Spleen (tissue), 11 donors: Measurements from ENCODE around the gene BBX. TPM values are rescaled to one million over a fixed set of nuclear protein-coding genes. Genes with fewer than 3 reads are reported as not detected.

Source experiments
- DNase-seq: peaks from one replicate; pipeline ENCODE4 v3.0.0-alpha.2; 2020
- H3K27ac ChIP-seq, 8 donors: fragments of 200-600 bp; sonication (generic) in 7 of 8; 1 replicate in 4 of 8; 2 replicates in 4 of 8; pipeline versions ENCODE4 v1.5.0 to v1.8.0; 2016 to 2021; ENCODE audit warnings: inconsistent platforms in 4 of 8, mild to moderate bottlenecking in 4 of 8, moderate library complexity in 1 of 8
- H3K27me3 ChIP-seq, 7 donors: fragments of 200-600 bp; sonication (generic) in 6 of 7; replicated peaks in 1 of 7; 1 replicate in 4 of 7; 2 replicates in 3 of 7; pipeline versions ENCODE4 v1.5.0 to v1.8.0; 2016 to 2021; ENCODE audit warnings: inconsistent platforms in 3 of 7, mild to moderate bottlenecking in 1 of 7
- H3K36me3 ChIP-seq, 6 donors: fragments of 200-600 bp; sonication (generic) in 5 of 6; 1 replicate in 4 of 6; 2 replicates in 2 of 6; pipeline versions ENCODE4 v1.5.0 to v1.8.0; 2016 to 2021; ENCODE audit warnings: inconsistent platforms in 2 of 6
- H3K4me1 ChIP-seq, 6 donors: fragments of 200-600 bp; sonication (generic) in 5 of 6; 1 replicate in 3 of 6; 2 replicates in 3 of 6; pipeline versions ENCODE4 v1.5.0 to v1.8.0; 2016 to 2021; ENCODE audit warnings: inconsistent platforms in 3 of 6
- H3K4me3 ChIP-seq, 8 donors: fragments of 200-600 bp; sonication (generic) in 7 of 8; 1 replicate in 4 of 8; 2 replicates in 4 of 8; pipeline versions ENCODE4 v1.5.0 to v1.8.0; 2016 to 2021; ENCODE audit warnings: inconsistent platforms in 4 of 8, mild to moderate bottlenecking in 4 of 8, moderate library complexity in 2 of 8
- H3K9me3 ChIP-seq, 8 donors: fragments of 200-600 bp; sonication (generic) in 7 of 8; 1 replicate in 4 of 8; 2 replicates in 4 of 8; pipeline versions ENCODE4 v1.5.0 to v1.8.0; 2016 to 2021; ENCODE audit warnings: inconsistent platforms in 4 of 8
- CTCF ChIP-seq, 11 experiments: fragments of 200-600 bp in 7 of 11; fragments of 450-650 bp in 4 of 11; sonication (generic) in 4 of 11; IDR thresholded peaks in 8 of 11; conservative IDR thresholded peaks in 3 of 11; 1 replicate in 7 of 11; 2 replicates in 4 of 11; pipeline versions ENCODE4 v1.4.0 to v1.8.0; 2016 to 2021; ENCODE audit warnings: antibody characterized with exemption in 11 of 11, inconsistent platforms in 4 of 11, mild to moderate bottlenecking in 1 of 11
- POLR2A ChIP-seq, 3 donors: fragments of 450-650 bp; IDR thresholded peaks; one replicate each; pipeline ENCODE4 v1.5.1; 2017; ENCODE audit warnings: antibody characterized with exemption in 3 of 3, mild to moderate bottlenecking in 1 of 3
- POLR2AphosphoS5 ChIP-seq, 3 donors: sonication (generic); formaldehyde crosslinking; IDR thresholded peaks; one replicate each; pipeline ENCODE4 v1.5.1; 2017; ENCODE audit warnings: antibody characterized with exemption in 3 of 3
- WGBS, 5 donors: extraction: QIAGEN DNeasy Blood & Tissue Kit in 3 of 5; methylation state at CpG; one replicate each; pipeline versions ENCODE4 v1.1.5 to v1.1.7; 2013 to 2018; 5-methylcytosine and 5-hydroxymethylcytosine counted together
- intact Hi-C: fragments of 100-400 bp; cut with DNase I; formaldehyde crosslinking; loops from one replicate; pipeline ENCODE4 v1.15.0; 2023; ENCODE audit warnings: low total_unique reads
- polyA plus RNA-seq, 3 donors: library from polyadenylated mRNA; stranded (reverse); fragments of 200-250 nt; gene quantifications; one replicate each; pipeline ENCODE4 v1.2.1, GENCODE V29; 2013
- total RNA-seq, 7 donors: library from RNA; depleted of rRNA in 3 of 7; stranded (reverse); fragments of >200 nt in 3 of 7; fragmentation: NEBNext Ultra II Directional in 4 of 7; extraction: Animal tissue kit (Norgen Biotek cat#: 25700) in 4 of 7; gene quantifications; one replicate each; pipeline versions ENCODE4 v1.1.0 to v1.2.1, GENCODE V29; 2016 to 2021
- donor health status: healthy with polysubstance abuse.
- donor health status: DM: no; HTN: no; CAD: no; lungs with moderate emphysema.
- donor health status: DM: no; HTN: no; CAD: no.
- donor health status: Bipolar disorder and iron deficiency.
- donor health status: healthy.
- donor health status: DM: no; HTN: no; CAD: no.
- donor health status: DM: yes; HTN: yes; CAD: no.

Gene BBX
- total and polyA plus RNA-seq, 10 donors, result 5.1 to 98.5 (median 74.6) TPM

GRCh38 chr3:107612664-107613084, 89.9 kb downstream of the BBX start:
- DNase-seq, result no peak
- Histone ChIP-seq H3K36me3 (peaks cover 0 to 11% (median 0%) of the 10 kb centered on the region in 6 donors), H3K27me3 (no peaks in the 10 kb centered on the region), H3K9me3 (peaks cover 0 to 47% (median 40%) of the 10 kb centered on the region in 8 donors), H3K27ac (no peak overlapping the region), H3K4me3 (no peak overlapping the region), H3K4me1 (peaks cover 0 to 11% (median 3%) of the 10 kb centered on the region in 6 donors)
- no peak for TF ChIP-seq CTCF (IDR thresholded peaks at IDR 0.05 in 8 of 11, conservative IDR thresholded peaks at IDR 0.05 in 3 of 11)
- TF ChIP-seq POLR2A (IDR thresholded peaks at IDR 0.05), result no peak
- no peak for TF ChIP-seq POLR2AphosphoS5 (IDR thresholded peaks at IDR 0.05)
- intact Hi-C loops, result no loop called here
- WGBS, 5 donors, result 90 to 100% (median 97%) methylated on average over 2 of the region's 2 CpGs

GRCh38 chr3:107619549-107619948, 96.8 kb downstream of the BBX start:
- no peak overlapping the region for H3K4me3 ChIP-seq
- H3K27me3 ChIP-seq, result no peaks in the 10 kb centered on the region
- intact Hi-C loops, result no loop called here
- 79 to 88% (median 81%) methylated on average over 2 of the region's 2 CpGs for WGBS, 5 donors
- no peak for DNase-seq
- peaks cover 0 to 38% (median 13%) of the 10 kb centered on the region in 6 donors for H3K4me1 ChIP-seq
- no peak overlapping the region for H3K27ac ChIP-seq
- H3K9me3 ChIP-seq, result no peaks in the 10 kb centered on the region
- no peak for TF ChIP-seq CTCF (IDR thresholded peaks at IDR 0.05 in 8 of 11, conservative IDR thresholded peaks at IDR 0.05 in 3 of 11)
- H3K36me3 ChIP-seq, result no peaks in the 10 kb centered on the region

- H3K36me3 ChIP-seq, result no peaks in the 10 kb centered on the region
- no peaks in the 10 kb centered on the region for H3K9me3 ChIP-seq
- WGBS, 5 donors, result 65 to 100% (median 79%) methylated on average over 3 of the region's 3 CpGs
- H3K4me3 ChIP-seq, result no peak overlapping the region
- H3K27me3 ChIP-seq, result no peaks in the 10 kb centered on the region
- no peak for DNase-seq
- intact Hi-C loops, result no loop called here
- TF ChIP-seq CTCF (IDR thresholded peaks at IDR 0.05 in 8 of 11, conservative IDR thresholded peaks at IDR 0.05 in 3 of 11) (no peak), POLR2A (IDR thresholded peaks at IDR 0.05) (no peak), POLR2AphosphoS5 (IDR thresholded peaks at IDR 0.05) (no peak)
- H3K4me1 ChIP-seq, result peaks cover 0 to 38% (median 13%) of the 10 kb centered on the region in 6 donors
- no peak overlapping the region for H3K27ac ChIP-seq
Measured at GRCh38 chr3:107620534-107620933, 97.8 kb downstream of the BBX start.

GRCh38 chr3:107621465-107621864, 98.7 kb downstream of the BBX start:
- no peaks in the 10 kb centered on the region for H3K27me3 ChIP-seq
- no peak overlapping the region for H3K4me3 ChIP-seq
- no peaks in the 10 kb centered on the region for H3K9me3 ChIP-seq
- no peak for TF ChIP-seq CTCF (IDR thresholded peaks at IDR 0.05 in 8 of 11, conservative IDR thresholded peaks at IDR 0.05 in 3 of 11)
- no peak for TF ChIP-seq POLR2A (IDR thresholded peaks at IDR 0.05)
- no peak for TF ChIP-seq POLR2AphosphoS5 (IDR thresholded peaks at IDR 0.05)
- no peaks in the 10 kb centered on the region for H3K36me3 ChIP-seq
- no peak overlapping the region for H3K27ac ChIP-seq
- intact Hi-C loops, result no loop called here
- no peak for DNase-seq
- peaks cover 0 to 35% (median 13%) of the 10 kb centered on the region in 6 donors for H3K4me1 ChIP-seq
- WGBS, 5 donors, result 61 to 79% (median 77%) methylated on average over 3 of the region's 3 CpGs
